GM21390 (cell line): Measurements from ENCODE around the gene RIMS1.

Experiments
- ATAC-seq: cut with Tn5 transposase; IDR thresholded peaks from one replicate; pipeline ENCODE4 v1.9.1; 2021; ENCODE audit not compliant: unreplicated experiment

The RIMS1 gene

GRCh38 chr6:72403413-72403812 is 517.1 kb downstream of the RIMS1 start:
- ATAC-seq: no peak

GRCh38 chr6:72406517-72406916 is 520.2 kb downstream of the RIMS1 start:
- peak; percentile 79 for ATAC-seq

DNA sequence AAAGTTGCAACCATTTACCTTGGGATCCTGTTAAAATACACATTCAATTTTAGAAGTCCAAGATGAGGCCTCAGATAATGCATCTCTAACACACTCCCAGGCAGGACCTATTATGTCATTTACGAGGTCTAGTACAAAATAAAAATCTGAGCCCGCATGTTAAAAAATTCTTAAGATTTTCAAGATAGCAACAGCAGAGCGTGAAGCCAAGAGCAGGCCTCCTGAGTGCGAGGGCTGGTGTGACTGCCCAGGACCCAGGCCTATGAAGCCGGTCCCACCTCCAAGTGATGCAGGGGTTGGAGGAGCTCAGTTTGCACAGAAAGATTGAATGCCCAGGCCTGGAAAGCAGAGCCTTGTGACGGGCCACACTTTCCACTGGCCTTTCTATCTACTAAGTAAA is 524.4 kb downstream of the RIMS1 start:
- ATAC-seq: no peak

GRCh38 chr6:72411872-72412708 is 525.7 kb downstream of the RIMS1 start:
- peak; percentile 85 for ATAC-seq

DNA sequence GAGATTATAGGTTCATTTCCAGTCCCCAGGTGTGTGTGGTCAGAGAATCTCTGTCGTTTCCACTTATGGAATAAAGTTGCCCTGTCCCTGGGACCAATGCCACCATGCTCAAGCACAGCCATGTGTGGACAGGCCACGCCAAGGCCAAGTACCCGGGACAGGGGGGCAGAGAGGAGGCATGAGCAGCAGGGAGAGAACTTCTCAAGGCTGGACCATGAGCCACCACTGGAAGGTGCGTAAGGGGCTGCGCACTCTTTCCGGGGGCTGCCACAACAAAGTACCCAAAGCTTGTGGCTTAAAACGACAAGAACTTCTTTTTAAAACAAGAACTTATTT is 526.3 kb downstream of the RIMS1 start:
- no peak for ATAC-seq

DNA sequence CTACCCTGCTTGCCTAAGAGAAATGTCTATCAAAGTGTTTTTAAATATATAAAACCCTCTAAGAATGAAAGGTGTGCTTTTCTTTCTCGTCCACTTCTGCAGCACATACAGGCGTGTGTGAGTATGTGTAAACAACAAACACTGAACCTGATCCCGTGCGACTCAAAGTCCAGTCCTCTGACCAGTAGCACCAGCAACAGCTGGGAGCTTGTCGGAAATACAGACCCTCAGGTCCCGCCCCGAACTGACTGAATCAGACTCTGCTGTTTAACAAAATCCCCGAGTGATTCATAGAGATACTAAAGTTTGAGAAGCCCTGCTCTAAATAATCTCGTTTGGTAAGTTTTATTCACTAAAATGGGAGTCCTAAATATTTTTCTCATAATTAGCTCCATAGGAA is 527.5 kb downstream of the RIMS1 start:
- ATAC-seq: no peak

DNA sequence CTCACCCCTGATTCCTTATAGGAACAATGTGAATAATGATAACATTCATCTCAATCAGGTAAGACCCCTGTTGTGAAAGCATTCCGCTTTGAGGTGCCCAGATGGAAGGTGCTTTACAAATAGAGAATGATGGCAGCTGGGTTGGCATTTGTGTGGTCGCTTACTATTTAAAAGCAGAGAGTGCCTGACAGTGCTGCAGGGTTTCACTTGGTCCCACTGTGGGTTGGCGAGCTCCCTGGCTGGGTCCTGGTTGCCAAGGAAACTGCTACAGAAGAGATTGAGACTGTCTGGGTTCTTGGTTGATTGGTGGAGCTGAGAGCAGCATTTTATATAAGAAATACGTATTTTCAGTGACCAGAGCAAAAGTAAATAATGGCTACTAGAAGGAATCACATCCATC is 528.3 kb downstream of the RIMS1 start:
- ATAC-seq: no peak

DNA sequence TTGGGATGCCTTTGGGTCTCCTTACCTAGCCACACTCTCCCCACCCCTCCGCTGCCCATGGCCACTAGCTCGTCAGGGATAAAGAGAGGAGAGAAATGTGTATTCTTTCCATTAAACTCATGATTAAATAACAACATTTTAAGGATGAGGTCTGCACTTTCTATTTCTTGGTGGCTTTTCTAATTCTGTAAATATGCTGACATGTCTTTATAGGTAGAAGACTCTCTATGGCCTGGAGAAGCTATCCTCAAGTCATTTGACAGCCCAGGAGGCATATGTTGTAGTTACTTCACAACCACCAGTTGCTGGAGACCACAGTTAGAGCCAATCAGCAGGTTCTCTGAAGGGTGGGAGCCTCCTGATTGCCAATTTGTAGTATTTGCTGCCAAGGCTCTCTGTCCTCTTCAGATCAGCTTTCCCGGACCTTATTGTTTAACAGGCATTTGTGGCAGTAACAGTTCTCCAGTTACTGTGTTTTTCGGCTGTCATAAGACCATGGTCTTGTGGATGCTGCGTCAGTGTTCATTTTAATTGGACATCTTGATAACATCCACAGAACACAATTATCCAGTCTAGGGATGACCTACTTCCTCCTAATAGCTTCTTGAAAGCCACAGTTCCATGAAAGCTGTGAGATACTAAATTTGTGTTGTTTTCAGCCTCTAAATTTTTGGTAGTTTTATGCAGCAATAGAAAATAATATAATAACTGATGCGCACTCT is 530.6 kb downstream of the RIMS1 start:
- no peak for ATAC-seq

- no peak for ATAC-seq
Measured at GRCh38 chr6:72417759-72418158, 531.4 kb downstream of the RIMS1 start.

DNA sequence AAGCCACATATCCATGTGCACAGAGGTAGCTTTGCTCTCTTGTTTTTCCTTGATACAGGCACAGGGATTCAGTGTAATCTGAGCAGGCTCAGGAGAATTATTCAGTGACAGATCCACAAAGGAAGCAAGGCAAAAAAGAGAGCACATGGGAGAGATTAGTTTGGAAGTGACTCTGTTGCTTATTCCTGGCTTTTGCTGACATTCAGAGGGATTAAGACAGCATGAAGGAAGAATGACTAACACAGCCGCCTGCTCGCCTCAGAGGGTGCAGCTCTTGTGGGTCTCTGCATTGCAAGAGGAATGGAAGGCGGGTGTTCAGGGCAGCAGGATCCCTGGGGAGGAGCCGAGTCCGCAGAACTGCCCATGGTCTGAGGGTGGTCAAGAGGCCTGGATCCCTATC is 532.1 kb downstream of the RIMS1 start:
- no peak for ATAC-seq

DNA sequence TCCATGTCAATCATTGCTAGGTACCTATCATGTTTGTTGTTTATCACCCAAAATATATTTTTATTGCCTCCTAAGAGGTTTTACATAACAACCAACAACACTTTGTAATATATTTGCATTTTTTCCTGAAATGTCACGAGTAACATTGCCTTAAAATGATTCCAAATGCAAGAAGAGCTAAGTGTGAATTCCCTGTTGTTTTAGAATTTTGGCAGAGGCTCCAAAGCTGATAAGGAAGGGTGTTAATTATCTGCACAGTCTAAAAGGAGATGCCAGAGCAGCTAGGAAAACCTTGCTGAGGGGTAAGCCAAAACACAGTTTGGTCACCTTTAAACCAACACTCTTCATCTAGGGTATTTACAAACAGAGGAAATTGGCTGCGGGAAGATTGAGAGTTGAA is 533.6 kb downstream of the RIMS1 start:
- no peak for ATAC-seq

DNA sequence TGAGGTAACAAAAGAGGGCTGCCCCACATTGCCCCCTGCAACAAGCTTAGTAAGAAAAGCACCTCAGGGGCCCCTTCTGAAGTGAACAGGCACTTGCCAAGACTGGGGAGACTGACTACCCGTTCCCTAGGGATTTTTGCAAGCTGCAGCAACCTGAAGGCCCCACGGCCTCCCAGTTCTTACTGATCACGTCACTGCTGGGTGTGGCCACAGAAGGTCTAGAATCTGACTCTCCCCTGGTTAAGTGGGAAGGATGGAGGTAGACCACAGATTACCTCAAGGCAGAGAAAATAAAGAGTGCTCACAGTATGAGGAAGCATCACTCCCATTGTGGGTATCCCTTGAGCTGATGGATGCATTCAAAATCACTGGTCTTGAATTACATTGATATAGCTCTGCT is 534.1 kb downstream of the RIMS1 start:
- ATAC-seq: no peak

DNA sequence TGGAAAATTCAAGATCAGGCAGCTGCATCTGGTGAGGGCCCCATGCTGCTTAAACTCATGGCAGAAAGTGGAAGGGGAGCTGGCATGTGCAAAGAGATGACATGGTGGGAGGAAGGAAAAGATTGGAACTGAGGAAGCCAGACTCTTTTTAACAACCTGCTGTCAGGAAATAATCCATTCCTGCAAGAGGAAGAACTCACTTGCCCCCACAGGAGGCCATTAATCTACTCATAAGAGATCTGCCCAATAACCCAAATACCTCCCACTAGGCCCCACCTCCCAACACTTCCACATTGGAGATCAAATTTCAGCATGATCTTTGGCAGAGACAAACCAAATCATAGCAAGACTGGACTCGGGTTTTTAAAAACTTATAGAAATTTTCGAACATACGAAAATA is 535.0 kb downstream of the RIMS1 start:
- ATAC-seq: no peak

GRCh38 chr6:72422171-72422570 is 535.8 kb downstream of the RIMS1 start:
- ATAC-seq: no peak

DNA sequence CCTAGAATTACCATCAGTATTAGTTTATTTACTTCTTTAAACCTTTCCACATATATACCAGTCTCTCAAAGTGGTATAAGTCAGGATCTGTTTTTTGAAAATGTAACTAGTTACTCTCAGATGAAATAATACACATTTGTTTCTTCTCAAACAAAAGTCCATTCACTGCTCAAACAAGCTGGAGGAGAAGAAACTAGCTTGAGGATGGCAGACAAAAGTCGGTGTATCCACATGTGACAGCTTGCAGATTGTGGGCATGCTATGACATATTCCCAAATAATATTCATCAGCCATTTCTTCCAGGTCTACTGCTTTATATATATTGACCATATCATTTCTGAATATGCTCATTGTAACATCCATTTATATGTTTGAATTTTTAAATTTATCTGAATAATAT is 538.1 kb downstream of the RIMS1 start:
- no peak for ATAC-seq

GRCh38 chr6:72425003-72425681 is 538.8 kb downstream of the RIMS1 start:
- ATAC-seq: no peak

DNA sequence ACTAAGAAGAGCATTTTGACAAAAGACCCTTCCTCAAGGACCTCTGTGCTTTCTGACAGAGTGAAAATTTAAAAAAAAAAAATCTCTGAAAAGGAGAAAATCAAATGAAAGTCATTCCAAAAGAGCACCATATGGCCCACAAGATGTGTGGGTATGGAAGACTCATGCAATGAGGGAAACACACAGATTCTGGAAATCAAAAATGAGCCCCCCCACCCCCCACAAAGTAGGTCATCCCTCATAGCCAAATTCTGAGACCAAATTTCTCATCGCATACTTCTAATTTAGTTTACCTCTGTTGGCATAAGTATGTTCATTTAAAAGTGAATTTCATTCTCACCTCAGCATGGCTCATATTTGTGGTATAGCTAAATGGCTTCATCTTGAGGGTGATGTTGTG is 554.3 kb downstream of the RIMS1 start:
- ATAC-seq: no peak

- no peak for ATAC-seq
Measured at GRCh38 chr6:72446430-72446829, 560.1 kb downstream of the RIMS1 start.
